Stimulated activated CD4-positive, alpha-beta T cell treated with anti-CD3 and anti-CD28 coated beads, Interleukin-12 subunit alpha, Interleukin-12 subunit beta, amount 100 ng/mL, for 4 hours (primary cell): ENCODE results near the gene TSACC.
"Not testable (repeated sequence)": the region's sequence is repeated elsewhere in the genome, so short reads cannot be mapped to it uniquely, and the experiment has no call there.

Experiments used
- DNase-seq: peaks from one replicate; pipeline ENCODE4 v3.0.0-alpha.2; 2020

Gene TSACC

DNA sequence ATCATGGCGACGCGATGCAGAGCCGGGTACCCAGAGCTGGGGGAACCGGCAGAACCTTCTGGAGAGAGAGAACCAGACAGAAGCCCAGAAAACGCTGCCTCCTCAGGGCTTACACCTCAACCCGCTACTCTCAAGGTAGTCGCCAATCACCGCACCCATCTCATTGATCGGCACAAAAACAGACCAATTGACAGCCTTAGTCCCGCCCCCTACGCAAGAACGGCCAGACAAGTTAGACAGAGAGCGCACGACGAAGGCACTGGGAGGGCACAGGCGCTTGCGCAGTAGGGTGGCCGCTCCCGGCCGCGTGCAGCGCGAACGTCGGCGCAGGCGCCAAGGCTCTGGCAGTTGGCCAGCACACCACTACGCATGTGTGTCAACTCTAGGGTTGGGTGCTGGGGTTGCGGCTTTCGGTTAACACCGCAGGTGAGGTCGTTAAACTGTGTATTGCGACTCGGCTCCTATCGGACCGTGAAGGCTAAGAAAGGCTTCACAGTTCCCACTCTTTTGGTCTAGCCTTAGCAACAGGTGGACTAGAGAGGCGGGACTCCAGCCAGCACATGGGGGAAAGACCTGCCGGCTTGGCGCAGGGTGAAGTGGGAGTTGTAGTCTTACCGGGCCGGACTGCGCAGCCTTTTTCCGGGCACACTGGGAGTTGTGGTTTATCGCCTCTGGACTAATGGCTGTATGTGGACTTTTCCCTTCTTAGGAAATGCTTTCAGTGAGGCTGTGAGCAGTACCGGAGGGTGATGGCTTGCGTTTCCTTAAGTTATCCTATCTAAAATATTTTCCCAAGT lies at the start of gene TSACC, which contains the start of gene CCT3:
Gene TSACC, plus strand, starts transcription at position 347 of the 797 bp plus-strand sequence. CDS start 1,232 bp downstream, outside the sequence.
Gene CCT3, minus strand, starts transcription at position 113 of the 797 bp plus-strand sequence. Its CDS starts 108 bp downstream, at position 5.
- DNase-seq: peak; percentile 99

- no peak for DNase-seq
Observed at GRCh38 chr1:156289857-156290256, 48.5 kb upstream of the TSACC start.

DNA sequence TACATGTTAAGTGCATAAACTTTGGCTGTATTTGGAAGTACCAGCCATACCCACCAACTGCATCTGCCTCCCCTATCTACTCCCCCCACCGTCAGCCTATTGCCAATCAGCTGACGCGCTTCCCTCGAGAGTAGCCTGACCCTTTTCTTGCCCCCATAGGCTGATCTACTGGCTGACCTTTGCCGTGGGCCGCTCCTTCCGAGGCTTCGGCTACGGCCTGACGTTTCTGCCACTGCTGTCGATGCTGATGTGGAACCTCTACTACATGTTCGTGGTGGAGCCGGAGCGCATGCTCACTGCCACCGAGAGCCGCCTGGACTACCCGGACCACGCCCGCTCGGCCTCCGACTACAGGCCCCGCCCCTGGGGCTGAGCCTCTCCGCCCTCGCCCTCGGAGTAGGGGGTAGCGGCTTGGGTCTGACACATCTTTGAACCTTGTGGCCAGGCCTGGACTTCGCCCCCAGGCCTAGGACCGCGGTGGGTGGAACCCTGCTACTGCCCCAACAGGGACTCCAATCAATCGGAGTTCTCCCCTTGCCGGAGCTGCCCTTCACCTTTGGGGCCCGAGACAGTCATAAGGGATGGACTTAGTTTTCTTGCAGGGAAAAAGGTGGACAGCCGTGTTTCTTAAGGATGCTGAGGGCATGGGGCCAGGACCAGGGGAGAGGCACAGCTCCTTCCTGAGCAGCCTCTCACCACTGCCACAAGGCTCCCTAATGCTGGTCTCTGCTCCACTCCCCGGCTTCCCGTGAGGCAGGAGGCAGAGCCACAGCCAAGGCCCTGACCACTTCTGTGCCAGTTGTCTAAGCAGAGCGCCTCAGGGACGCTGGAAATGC lies 46.9 kb upstream of the TSACC start:
- DNase-seq: no peak

DNA sequence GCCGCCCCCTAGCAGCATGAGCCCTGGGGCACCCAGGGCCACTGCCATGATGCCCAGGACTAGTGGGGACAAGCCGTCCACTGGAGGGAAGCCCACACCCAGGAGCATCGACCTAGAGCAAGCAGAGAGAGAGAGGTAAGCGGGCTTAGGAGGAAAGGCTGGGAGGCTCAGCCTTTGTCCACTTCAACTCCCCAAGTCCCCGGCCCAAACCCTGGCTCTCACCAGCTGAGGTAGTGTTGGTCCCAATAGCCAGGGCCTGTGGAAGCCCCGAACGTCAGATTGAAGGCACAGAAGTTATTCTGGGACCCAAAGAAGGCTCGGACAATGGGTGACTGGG lies 45.3 kb upstream of the TSACC start:
- no peak for DNase-seq

GRCh38 chr1:156293895-156294294 lies 44.4 kb upstream of the TSACC start:
- no peak for DNase-seq

DNA sequence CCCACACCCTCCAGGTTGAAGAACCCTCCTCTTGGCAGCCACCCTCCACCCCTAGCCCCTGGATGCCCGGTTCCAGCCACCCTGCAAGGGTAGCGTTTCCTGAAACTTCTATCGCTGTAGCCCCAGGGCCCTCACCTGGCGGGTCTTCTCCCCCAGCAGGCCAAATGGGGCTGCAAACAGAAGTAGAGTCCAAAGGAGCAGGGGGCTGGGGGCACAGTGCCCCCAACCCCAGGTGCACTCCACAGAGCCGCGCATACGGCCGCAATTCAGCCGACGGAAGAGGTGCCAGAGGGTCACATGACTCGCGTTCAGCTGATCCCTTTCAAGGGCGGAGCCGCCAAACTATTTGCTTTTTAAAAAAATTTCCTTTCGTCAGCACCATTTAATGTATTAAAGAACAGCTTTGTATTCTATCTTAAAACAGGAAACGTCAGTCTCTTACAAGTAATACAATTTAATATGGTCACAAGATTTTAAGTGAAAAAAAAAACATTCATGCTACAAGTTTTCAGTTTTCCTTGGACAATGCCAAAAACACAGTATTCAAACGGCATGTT lies 42.9 kb upstream of the TSACC start, which contains the start of gene GLMP:
Gene GLMP, minus strand, starts transcription at position 289 of the 557 bp plus-strand sequence. Its CDS starts 34 bp downstream, at position 255.
- peak; percentile 48 for DNase-seq

- DNase-seq: no peak
Observed at GRCh38 chr1:156298852-156299357, 39.4 kb upstream of the TSACC start, which contains the start of gene VHLL. VHLL (minus strand) TSS chr1:156299307; CDS start chr1:156299189, 118 bp downstream.

GRCh38 chr1:156303241-156303640 lies 35.1 kb upstream of the TSACC start:
- no peak for DNase-seq

- no peak for DNase-seq
Observed at GRCh38 chr1:156305215-156305614, 33.1 kb upstream of the TSACC start.

GRCh38 chr1:156308078-156308477 lies 30.2 kb upstream of the TSACC start:
- DNase-seq: no peak

DNA sequence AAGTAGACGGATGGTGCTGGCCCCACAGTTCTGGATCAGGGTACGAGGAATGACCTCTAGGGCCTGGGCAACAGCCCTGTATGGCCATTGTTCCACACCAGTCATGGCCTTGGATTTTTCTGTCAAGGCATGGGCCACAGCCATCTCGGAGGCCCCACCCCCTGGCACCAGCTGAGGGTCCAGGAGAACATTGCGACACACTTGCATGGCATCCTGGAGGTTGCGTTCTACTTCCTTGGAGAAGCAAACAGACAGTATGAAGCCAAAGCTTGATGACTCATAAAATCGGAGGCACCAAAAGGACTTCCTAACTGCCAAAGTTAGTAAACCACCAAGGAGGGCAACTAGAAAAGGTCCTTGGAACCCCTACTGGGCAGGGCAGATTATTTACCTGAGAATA lies 27.4 kb upstream of the TSACC start:
- no peak for DNase-seq

- DNase-seq: no peak
Observed at GRCh38 chr1:156316909-156317308, 21.4 kb upstream of the TSACC start.

DNA sequence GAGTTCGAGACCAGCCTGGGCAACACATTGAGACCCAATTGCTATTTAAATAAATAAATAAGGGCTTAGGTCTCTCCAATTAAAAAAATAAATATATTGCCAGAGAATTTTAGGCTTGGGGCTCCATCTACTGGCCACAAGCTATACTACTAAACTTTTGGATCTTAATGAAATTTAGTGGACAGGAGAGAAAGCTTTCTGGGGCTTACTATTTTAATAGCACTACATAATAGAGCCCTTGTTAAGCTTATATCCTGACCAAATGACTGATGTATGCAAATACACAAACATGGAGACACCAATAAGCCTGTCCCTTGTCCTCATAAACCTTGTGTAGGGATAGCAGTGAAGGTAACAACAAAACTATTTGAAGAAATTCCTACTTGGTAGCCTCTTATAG lies 18.7 kb upstream of the TSACC start:
- no peak for DNase-seq

DNA sequence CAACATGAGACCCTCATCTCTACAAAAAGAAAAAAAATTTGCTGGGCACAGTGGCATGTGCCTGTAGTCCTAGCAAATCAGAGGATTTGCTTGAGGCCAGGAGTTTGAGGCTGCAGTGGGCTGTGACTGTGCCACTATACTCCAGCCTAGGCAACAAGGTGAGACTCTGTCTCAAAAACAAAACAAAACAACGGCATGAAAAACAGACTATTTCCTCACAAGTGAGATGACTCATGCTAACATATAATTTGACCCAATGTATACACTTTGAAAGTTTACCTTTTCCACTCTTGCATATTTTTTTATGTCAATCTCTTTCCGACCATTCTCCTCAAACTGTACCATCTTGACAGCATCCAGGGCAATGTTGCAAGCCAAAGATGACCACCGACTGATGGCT lies 17.8 kb upstream of the TSACC start:
- DNase-seq: no peak

- DNase-seq: not testable (repeated sequence)
Observed at GRCh38 chr1:156323179-156323578, 15.1 kb upstream of the TSACC start.

DNA sequence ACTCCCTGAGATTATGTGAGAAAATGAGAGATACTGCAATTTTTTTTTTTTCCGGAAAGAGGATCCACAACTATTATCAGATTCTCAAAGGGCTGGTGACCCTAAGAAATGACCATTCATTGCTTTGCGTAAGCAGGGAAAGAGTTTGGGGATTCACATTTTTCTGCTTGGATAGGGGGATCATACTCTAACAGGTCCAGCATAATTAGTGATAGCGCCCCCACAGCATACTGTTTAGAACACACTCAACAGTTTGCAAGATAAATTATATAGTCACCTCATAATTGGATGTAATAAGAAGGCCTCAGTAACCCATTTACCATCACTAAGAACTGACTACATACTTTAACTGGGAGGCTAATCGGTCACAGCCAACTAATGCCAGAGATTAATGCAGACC lies 2.1 kb upstream of the TSACC start:
- DNase-seq: no peak

- no peak for DNase-seq
Observed at GRCh38 chr1:156337052-156337887, 1.1 kb upstream of the TSACC start.

- DNase-seq: no peak
Observed at GRCh38 chr1:156337888-156338179, 492 bp upstream of the TSACC start.

DNA sequence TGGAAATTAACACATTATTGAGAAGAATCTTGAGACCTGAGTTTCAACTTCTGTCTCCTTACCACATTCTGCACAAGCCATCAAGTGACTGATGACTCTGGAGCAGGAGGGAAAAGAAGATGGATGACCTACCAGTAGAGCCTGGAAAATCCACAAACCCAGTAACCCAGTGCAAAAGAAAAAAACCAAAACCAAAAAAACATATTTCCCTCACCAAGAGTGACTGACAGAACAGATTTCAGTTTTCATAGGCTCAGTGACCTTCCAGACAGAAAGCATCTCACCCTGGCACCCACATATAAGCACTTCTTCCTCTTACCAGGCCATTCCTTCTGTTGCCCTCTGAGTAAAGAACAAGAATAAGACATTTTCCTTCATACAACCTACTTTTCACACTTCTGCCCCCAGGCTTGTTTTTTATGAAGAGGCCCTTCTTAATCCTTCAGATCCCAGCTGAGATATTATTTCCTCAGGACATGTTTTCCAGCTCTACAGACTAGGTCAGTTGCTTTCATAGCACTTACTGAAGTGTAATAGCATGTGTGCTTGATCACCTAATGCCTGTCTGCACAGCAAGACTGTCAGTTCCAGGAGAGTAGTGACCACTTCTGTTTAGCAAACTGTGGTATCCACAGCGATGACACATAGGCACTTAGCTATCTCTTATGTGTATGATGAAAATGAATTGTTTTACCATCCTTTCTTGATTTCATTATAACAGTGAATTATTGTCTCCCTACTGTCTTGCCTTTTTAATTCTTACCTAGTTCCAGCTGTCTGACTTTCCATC lies 4.0 kb downstream of the TSACC start:
- DNase-seq: no peak

- DNase-seq: no peak
Observed at GRCh38 chr1:156344409-156344808, 6.1 kb downstream of the TSACC start.

GRCh38 chr1:156346035-156346434 lies 7.7 kb downstream of the TSACC start:
- not testable (repeated sequence) for DNase-seq

- no peak for DNase-seq
Observed at GRCh38 chr1:156346636-156347035, 8.3 kb downstream of the TSACC start.
